CD4-positive, alpha-beta T cell (primary cell): Measurements from ENCODE around the gene SCNN1G. TPM values are rescaled to one million over a fixed set of nuclear protein-coding genes. Genes with fewer than 3 reads are reported as not detected.

ENCODE experiments used
- ATAC-seq: fragments of 200-7000 bp; cut with Tn5 transposase; one replicate; pipeline ENCODE4 v1.10.0; 2022; ENCODE audit warnings: mild to moderate bottlenecking; ENCODE audit not compliant: poor library complexity
- CTCF ChIA-PET: fragments of 350-600 bp; sonication (Branson Sonifier 250); formaldehyde crosslinking; loops from one replicate; lab custom pipeline; 2021; ENCODE audit warnings: antibody characterized with exemption, inconsistent platforms; lab: Charles Lee
- POLR2A ChIA-PET: fragments of 350-600 bp; sonication (Branson Sonifier 250); formaldehyde crosslinking; loops from one replicate; lab custom pipeline; 2021; ENCODE audit warnings: antibody characterized with exemption, inconsistent platforms; lab: Charles Lee
- DNase-seq, 14 experiments: peaks; one replicate each; pipeline ENCODE4 v3.0.0-alpha.2; 2013 to 2020; ENCODE audit warnings: mixed read lengths in 2 of 14
- H3K27ac ChIP-seq, 2 donors: one replicate each; pipeline versions ENCODE4 v1.5.1 to v1.7.0; 2013; ENCODE audit warnings: low read length in 2 of 2, low read depth in 1 of 2, mild to moderate bottlenecking in 1 of 2
- H3K27me3 ChIP-seq, 2 experiments: 1 replicate in 1 of 2; 2 replicates in 1 of 2; pipeline versions ENCODE4 v1.6.1 to v1.7.0; 2013; ENCODE audit warnings: low read length in 2 of 2, control low read depth in 1 of 2, mild to moderate bottlenecking in 1 of 2, moderate library complexity in 1 of 2; ENCODE audit not compliant: insufficient read depth in 2 of 2, control insufficient read depth in 1 of 2
- H3K36me3 ChIP-seq: one replicate; pipeline ENCODE4 v1.6.1; 2013; ENCODE audit warnings: low read length, control low read depth; ENCODE audit not compliant: insufficient read depth
- H3K4me1 ChIP-seq: one replicate; pipeline ENCODE4 v1.6.1; 2013; ENCODE audit warnings: low read length, control low read depth; ENCODE audit not compliant: insufficient read depth
- H3K4me3 ChIP-seq: one replicate; pipeline ENCODE4 v1.5.1; 2013; ENCODE audit warnings: mild to moderate bottlenecking, low read length, moderate library complexity
- H3K9me3 ChIP-seq, 2 experiments: 1 replicate in 1 of 2; 2 replicates in 1 of 2; pipeline versions ENCODE4 v1.6.1 to v1.7.0; 2013; ENCODE audit warnings: low read length in 2 of 2, mild to moderate bottlenecking in 2 of 2, control low read depth in 1 of 2, moderate library complexity in 1 of 2; ENCODE audit not compliant: control insufficient read depth in 1 of 2, insufficient read depth in 1 of 2
- H3K27ac Mint-ChIP-seq: one replicate; pipeline ENCODE4 v1.8.0; 2020; ENCODE audit warnings: mixed read lengths
- H3K27me3 Mint-ChIP-seq: one replicate; pipeline ENCODE4 v1.8.0; 2021; ENCODE audit warnings: mixed read lengths
- H3K36me3 Mint-ChIP-seq: one replicate; pipeline ENCODE4 v1.8.0; 2021; ENCODE audit warnings: low read depth, mixed read lengths
- H3K4me1 Mint-ChIP-seq: one replicate; pipeline ENCODE4 v1.8.0; 2021; ENCODE audit warnings: low read depth, mixed read lengths
- H3K4me3 Mint-ChIP-seq: one replicate; pipeline ENCODE4 v1.8.0; 2020; ENCODE audit warnings: mild to moderate bottlenecking, mixed read lengths
- H3K9me3 Mint-ChIP-seq: one replicate; pipeline ENCODE4 v1.8.0; 2020; ENCODE audit warnings: mixed read lengths
- CTCF ChIP-seq: fragments of 200-600 bp; IDR thresholded peaks from one replicate; pipeline ENCODE4 v1.8.0; 2022; ENCODE audit warnings: antibody characterized with exemption, mild to moderate bottlenecking
- intact Hi-C, 2 experiments: fragments of 100-400 bp; cut with DNase I in 1 of 2; cut with micrococcal nuclease in 1 of 2; formaldehyde crosslinking; loops; one replicate each; pipeline versions ENCODE4 v1.15.1 to v1.9.0; 2023 to 2025; cut with DNase I, micrococcal nuclease
- total RNA-seq, 174 experiments: library from RNA in 2 of 174; stranded (reverse) in 2 of 174; gene quantifications; one replicate each; pipeline ENCODE4 v1.2.3 and lab custom pipeline; 2021 to 2026

SCNN1G gene
- total RNA-seq, 2 experiments from 2014 or later = not detected

GRCh38 chr16:23158114-23158513 is 24.4 kb upstream of the SCNN1G start:
- no peaks in the 10 kb centered on the region for H3K36me3 Mint-ChIP-seq
- Histone ChIP-seq H3K27me3 (peaks cover 0 to 3% of the 10 kb centered on the region in 2 experiments), H3K9me3 (no peaks in the 10 kb centered on the region), H3K4me1 (peaks cover 6% of the 10 kb centered on the region), H3K4me3 (no peak overlapping the region), H3K27ac (no peak overlapping the region), H3K36me3 (no peaks in the 10 kb centered on the region)
- peaks cover 5% of the 10 kb centered on the region for H3K4me1 Mint-ChIP-seq
- DNase-seq (no peak), ATAC-seq (no peak)
- no peak overlapping the region for H3K27ac Mint-ChIP-seq
- no peak overlapping the region for H3K4me3 Mint-ChIP-seq
- no peak for TF ChIP-seq CTCF
- H3K9me3 Mint-ChIP-seq = no peaks in the 10 kb centered on the region
- ChIA-PET CTCF (interaction anchor here (0.7 kb wide), 1 partner anchor 446 kb away, joined by 3 read pairs; no protein-coding TSS in a partner anchor), POLR2A (no interaction called here)
- intact Hi-C loops = no loop called here
- peaks cover 50% of the 10 kb centered on the region for H3K27me3 Mint-ChIP-seq

DNA sequence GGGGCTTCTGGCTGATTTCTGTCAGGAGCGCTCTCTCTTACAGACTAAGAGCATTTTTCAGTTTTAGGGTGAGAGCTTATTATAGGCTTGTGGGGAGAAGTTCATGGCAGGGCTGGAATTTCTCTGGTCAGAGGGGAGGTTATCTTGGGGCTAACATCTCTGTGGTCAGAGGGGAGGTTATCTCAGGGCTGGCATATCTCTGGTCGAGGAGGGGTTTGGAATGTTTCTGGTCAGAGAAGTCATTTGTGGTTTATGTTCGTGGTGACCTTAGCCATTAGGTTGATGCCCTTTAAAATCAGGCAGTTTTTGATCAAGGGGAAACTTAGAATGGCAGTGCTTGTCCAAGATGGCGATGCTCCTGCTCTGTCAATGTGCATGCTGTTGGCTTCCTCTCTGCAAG is 22.5 kb upstream of the SCNN1G start:
- H3K4me1 Mint-ChIP-seq = peaks cover 5% of the 10 kb centered on the region
- H3K27ac Mint-ChIP-seq = no peak overlapping the region
- H3K4me3 Mint-ChIP-seq = no peak overlapping the region
- ChIA-PET CTCF (interaction anchor here (0.6 kb wide), 1 partner anchor 1072 kb away, joined by 3 read pairs; no protein-coding TSS in a partner anchor), POLR2A (no interaction called here)
- ATAC-seq (no peak), DNase-seq (no peak)
- Histone ChIP-seq H3K36me3 (no peaks in the 10 kb centered on the region), H3K27me3 (peaks cover 0 to 11% of the 10 kb centered on the region in 2 experiments), H3K9me3 (no peaks in the 10 kb centered on the region), H3K27ac (no peak overlapping the region), H3K4me1 (peaks cover 6% of the 10 kb centered on the region), H3K4me3 (no peak overlapping the region)
- peaks cover 56% of the 10 kb centered on the region for H3K27me3 Mint-ChIP-seq
- no peaks in the 10 kb centered on the region for H3K9me3 Mint-ChIP-seq
- H3K36me3 Mint-ChIP-seq = no peaks in the 10 kb centered on the region
- intact Hi-C loops = no loop called here
- TF ChIP-seq CTCF = no peak

DNA sequence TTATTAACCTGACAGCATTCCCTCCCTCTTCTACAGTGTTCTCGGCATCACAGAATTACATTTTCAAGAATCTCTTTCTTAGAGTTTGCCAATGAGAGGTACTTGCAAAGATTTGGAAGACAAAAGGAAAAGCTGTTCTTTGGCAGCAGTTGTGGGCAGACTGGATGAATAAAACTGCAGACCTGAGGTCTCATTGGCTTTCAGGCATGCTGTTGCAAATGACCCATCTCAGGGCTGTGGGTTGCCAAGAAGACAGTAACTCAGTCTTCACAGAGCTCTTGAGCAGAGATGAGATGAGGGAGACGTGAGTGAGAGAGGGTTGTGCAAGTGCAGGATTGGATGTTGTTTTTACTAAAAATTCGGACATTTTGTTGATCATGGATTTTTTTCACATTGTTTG is 22.0 kb upstream of the SCNN1G start:
- POLR2A ChIA-PET = no interaction called here
- Histone ChIP-seq H3K4me1 (peaks cover 6% of the 10 kb centered on the region), H3K9me3 (no peaks in the 10 kb centered on the region), H3K36me3 (no peaks in the 10 kb centered on the region), H3K27me3 (peaks cover 0 to 11% of the 10 kb centered on the region in 2 experiments), H3K27ac (no peak overlapping the region), H3K4me3 (no peak overlapping the region)
- intact Hi-C loops = no loop called here
- no peak overlapping the region for H3K4me3 Mint-ChIP-seq
- H3K27me3 Mint-ChIP-seq = peaks cover 55% of the 10 kb centered on the region
- H3K9me3 Mint-ChIP-seq = no peaks in the 10 kb centered on the region
- CTCF ChIA-PET = interaction anchor here (0.6 kb wide), 1 partner anchor 1072 kb away, joined by 3 read pairs; no protein-coding TSS in a partner anchor
- TF ChIP-seq CTCF = no peak
- ATAC-seq (no peak), DNase-seq (no peak)
- H3K27ac Mint-ChIP-seq = no peak overlapping the region
- peaks cover 5% of the 10 kb centered on the region for H3K4me1 Mint-ChIP-seq
- H3K36me3 Mint-ChIP-seq = no peaks in the 10 kb centered on the region
